Muscle layer of colon (tissue), 2 donors: ENCODE results near the gene EXOC6B.

ENCODE experiments used
- H3K27ac ChIP-seq: one replicate; pipeline ENCODE4 v1.7.0; 2013; ENCODE audit warnings: low read depth, mild to moderate bottlenecking, low read length, moderate library complexity
- H3K27me3 ChIP-seq, 2 donors: one replicate each; pipeline ENCODE4 v1.7.0; 2013; ENCODE audit warnings: low read length in 2 of 2, mild to moderate bottlenecking in 2 of 2; ENCODE audit not compliant: insufficient read depth in 2 of 2, control insufficient read depth in 1 of 2
- H3K36me3 ChIP-seq: one replicate; pipeline ENCODE4 v1.7.0; 2013; ENCODE audit warnings: mild to moderate bottlenecking, low read length; ENCODE audit not compliant: insufficient read depth
- H3K4me1 ChIP-seq: one replicate; pipeline ENCODE4 v1.7.0; 2013; ENCODE audit warnings: mild to moderate bottlenecking, low read length; ENCODE audit not compliant: insufficient read depth
- H3K4me3 ChIP-seq, 2 donors: one replicate each; pipeline ENCODE4 v1.7.0; 2013; ENCODE audit warnings: low read length in 2 of 2, low read depth in 1 of 2, mild to moderate bottlenecking in 1 of 2, moderate library complexity in 1 of 2
- H3K9ac ChIP-seq: one replicate; pipeline ENCODE4 v1.7.0; 2013; ENCODE audit warnings: low read length
- H3K9me3 ChIP-seq: one replicate; pipeline ENCODE4 v1.7.0; 2013; ENCODE audit warnings: mild to moderate bottlenecking, low read length
- donor health status: abdominal sarcoma.
- donor health status: Adenocarcinoma of cecum.

The EXOC6B gene

DNA sequence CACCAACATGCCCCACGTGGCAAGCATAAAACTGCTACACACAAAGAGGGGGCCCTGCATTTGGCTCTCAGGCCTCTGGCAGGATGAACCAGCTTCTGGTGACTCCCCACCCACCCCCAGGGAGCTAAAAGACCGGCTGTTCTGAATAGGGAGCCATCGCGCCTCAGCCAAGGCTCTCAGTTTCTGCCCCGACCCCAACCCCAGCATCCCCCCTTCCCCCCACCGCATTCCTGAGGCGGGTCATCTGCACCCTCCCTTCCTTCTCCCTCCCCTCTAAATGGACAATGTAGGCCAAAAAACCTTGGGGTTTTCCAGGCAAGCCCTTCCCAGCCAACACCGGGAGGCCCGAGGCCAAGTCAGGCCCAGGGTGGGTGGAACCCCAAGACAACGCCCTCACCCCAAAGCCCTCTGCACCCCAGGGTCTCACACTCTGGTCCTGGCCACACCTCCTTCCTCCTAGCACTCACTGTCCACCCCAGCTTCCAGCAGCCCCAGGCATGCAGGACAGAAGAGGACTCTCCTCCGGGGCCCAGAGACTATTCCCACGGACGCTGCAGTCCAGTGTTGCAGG lies 683.9 kb downstream of the EXOC6B start:
- Histone ChIP-seq H3K9ac (no peak overlapping the region), H3K4me3 (no peak overlapping the region), H3K27me3 (peaks cover 24 to 34% of the 10 kb centered on the region in 2 donors), H3K4me1 (peaks cover 46% of the 10 kb centered on the region), H3K27ac (no peak overlapping the region), H3K9me3 (peaks cover 3% of the 10 kb centered on the region), H3K36me3 (no peaks in the 10 kb centered on the region)

DNA sequence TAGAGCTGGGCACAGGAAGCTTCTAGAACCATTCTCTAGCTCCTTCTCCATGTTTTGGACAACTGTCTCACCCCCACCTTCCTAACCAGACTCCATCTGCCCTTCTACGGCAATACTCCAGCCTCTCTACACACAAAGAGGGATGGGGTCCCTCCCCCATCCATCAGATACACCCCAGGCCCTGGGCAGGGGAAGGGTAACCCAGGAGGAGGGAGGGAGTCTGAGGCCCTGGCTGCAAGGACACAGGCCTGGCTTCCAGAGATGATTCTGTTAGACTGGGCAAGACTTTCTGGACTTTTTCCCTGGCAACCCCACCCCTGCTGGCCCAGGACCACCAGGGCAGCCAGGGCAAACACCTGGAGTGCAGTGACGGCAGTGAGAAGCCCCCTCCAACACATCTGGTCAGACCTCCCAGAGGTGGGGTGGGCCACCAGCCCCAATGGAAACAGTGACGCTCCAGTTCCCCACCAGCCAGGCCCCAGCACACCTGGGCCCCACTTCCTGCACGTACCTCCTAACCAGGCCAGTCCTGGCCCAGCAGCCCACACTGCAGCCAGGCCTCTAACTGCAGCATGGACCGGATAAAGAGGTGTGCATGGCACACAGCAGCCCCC lies 684.7 kb downstream of the EXOC6B start:
- Histone ChIP-seq H3K36me3 (no peaks in the 10 kb centered on the region), H3K9me3 (no peaks in the 10 kb centered on the region), H3K27me3 (peaks cover 16 to 26% of the 10 kb centered on the region in 2 donors), H3K27ac (no peak overlapping the region), H3K4me3 (no peak overlapping the region), H3K9ac (no peak overlapping the region), H3K4me1 (peaks cover 38% of the 10 kb centered on the region)

DNA sequence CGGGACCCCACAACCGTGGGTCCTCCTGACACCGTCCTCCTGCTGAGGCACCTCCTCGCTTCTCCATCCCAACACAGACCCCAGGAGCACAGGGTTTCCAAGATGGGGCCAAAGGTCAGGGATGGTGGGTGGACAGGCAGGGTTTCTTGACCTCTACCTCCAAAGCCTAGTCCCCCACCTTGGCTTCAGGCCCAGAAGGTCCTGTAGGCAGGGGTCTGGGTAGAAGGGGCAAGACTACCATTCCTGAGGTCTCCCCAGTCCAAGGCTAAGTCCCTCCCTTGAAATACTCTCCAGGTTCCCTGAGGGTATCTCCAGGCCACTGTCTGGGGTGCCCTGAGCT lies 685.2 kb downstream of the EXOC6B start:
- Histone ChIP-seq H3K27me3 (peaks cover 10 to 20% of the 10 kb centered on the region in 2 donors), H3K9ac (no peak overlapping the region), H3K4me3 (no peak overlapping the region), H3K36me3 (no peaks in the 10 kb centered on the region), H3K4me1 (peaks cover 32% of the 10 kb centered on the region), H3K27ac (no peak overlapping the region), H3K9me3 (no peaks in the 10 kb centered on the region)

GRCh38 chr2:72139874-72140620 lies 685.8 kb downstream of the EXOC6B start:
- Histone ChIP-seq H3K36me3 (no peaks in the 10 kb centered on the region), H3K9me3 (no peaks in the 10 kb centered on the region), H3K27ac (no peak overlapping the region), H3K4me3 (no peak overlapping the region), H3K9ac (no peak overlapping the region), H3K4me1 (peaks cover 27% of the 10 kb centered on the region), H3K27me3 (peaks cover 6 to 15% of the 10 kb centered on the region in 2 donors)

GRCh38 chr2:72139471-72139873 lies 686.4 kb downstream of the EXOC6B start:
- Histone ChIP-seq H3K27me3 (peaks cover 0 to 9% of the 10 kb centered on the region in 2 donors), H3K4me3 (no peak overlapping the region), H3K27ac (no peak overlapping the region), H3K4me1 (peaks cover 22% of the 10 kb centered on the region), H3K9ac (no peak overlapping the region), H3K9me3 (no peaks in the 10 kb centered on the region), H3K36me3 (no peaks in the 10 kb centered on the region)

GRCh38 chr2:72138921-72139381 lies 686.9 kb downstream of the EXOC6B start:
- no peaks in the 10 kb centered on the region for H3K9me3 ChIP-seq
- no peaks in the 10 kb centered on the region for H3K36me3 ChIP-seq
- H3K9ac ChIP-seq = no peak overlapping the region
- no peak overlapping the region for H3K4me3 ChIP-seq
- H3K27ac ChIP-seq = no peak overlapping the region
- peaks cover 19% of the 10 kb centered on the region for H3K4me1 ChIP-seq
- H3K27me3 ChIP-seq = peaks cover 0 to 6% of the 10 kb centered on the region in 2 donors

GRCh38 chr2:72138011-72138881 lies 687.6 kb downstream of the EXOC6B start:
- Histone ChIP-seq H3K9ac (no peak overlapping the region), H3K4me3 (no peak overlapping the region), H3K36me3 (no peaks in the 10 kb centered on the region), H3K4me1 (peaks cover 13% of the 10 kb centered on the region), H3K9me3 (no peaks in the 10 kb centered on the region), H3K27me3 (no peaks in the 10 kb centered on the region), H3K27ac (no peak overlapping the region)

DNA sequence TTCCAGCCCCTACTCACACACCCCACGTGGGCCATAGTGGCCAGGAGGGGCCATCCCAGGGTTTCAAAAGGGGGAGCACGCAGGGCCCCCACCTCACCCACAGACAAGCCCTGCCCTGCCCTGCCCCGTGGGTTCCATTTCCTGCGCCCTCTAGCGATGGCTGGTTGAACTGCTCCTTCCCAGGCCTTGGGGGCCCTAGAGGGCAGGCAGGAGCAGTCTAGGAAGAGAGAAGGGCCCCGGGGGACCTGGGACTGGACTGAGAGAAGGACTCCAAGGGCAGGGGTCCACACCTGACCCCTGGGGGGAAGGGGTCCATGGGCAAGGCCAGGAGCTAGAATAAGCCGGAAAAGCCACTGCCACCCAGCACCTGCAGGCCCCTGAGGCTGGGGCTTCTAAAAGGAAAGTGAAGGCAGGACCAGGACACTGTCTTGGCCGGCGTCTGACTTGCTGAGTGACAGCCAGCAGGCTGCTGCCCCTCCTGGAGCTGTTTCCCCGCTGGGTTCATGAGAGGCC lies 688.3 kb downstream of the EXOC6B start:
- Histone ChIP-seq H3K4me1 (peaks cover 10% of the 10 kb centered on the region), H3K4me3 (no peak overlapping the region), H3K27me3 (no peaks in the 10 kb centered on the region), H3K9ac (no peak overlapping the region), H3K27ac (no peak overlapping the region), H3K36me3 (no peaks in the 10 kb centered on the region), H3K9me3 (no peaks in the 10 kb centered on the region)

DNA sequence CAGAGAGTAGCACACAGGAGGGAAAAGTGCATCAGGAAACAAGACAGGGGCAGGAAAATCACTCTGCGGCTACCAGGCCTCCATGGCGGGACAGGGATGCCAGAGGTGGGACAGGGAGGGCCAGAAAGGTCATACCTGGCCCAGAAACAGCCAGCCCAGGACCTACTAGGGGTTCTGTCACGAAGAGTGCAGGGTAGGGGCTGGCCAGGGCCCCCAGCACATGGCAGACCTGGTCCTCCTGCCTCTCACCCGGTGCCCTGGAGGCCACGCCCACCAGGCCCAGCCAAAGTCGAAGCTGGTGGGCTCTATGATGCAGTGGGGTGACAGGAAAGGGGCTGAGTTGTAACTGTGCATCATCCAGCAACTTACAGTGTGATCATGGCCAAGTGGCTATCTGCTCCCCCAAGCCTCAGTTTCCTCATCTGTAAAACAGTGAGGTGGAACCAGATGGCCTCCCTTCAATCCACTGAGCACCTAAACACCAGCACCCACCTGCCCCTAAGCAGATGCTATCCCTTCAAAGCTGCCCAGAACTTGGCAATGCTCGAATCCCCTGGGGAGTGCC lies 688.8 kb downstream of the EXOC6B start:
- no peak overlapping the region for H3K4me3 ChIP-seq
- no peaks in the 10 kb centered on the region for H3K27me3 ChIP-seq
- H3K9me3 ChIP-seq = no peaks in the 10 kb centered on the region
- no peaks in the 10 kb centered on the region for H3K36me3 ChIP-seq
- no peak overlapping the region for H3K9ac ChIP-seq
- H3K4me1 ChIP-seq = peaks cover 4% of the 10 kb centered on the region
- H3K27ac ChIP-seq = no peak overlapping the region

DNA sequence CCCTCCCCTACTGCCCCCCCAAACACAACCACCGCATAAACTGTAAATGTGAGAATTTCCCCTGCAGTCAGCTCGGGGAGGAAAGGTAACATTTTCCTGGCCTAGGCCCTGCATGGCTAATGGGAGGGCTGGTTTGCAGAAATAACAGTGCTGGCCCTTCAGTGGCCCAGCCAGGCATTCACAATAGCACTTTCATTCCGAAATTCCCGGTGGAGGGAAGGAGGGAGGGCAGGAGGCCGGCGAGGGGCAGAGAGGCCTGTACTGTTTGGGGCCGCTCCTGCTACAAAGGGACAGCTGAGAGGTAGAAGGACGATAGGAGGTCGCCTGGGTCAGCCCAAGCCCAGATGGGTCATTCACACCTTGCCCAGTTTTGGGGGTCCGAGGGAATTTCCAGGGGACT lies 689.5 kb downstream of the EXOC6B start:
- Histone ChIP-seq H3K4me1 (peaks cover 4% of the 10 kb centered on the region), H3K27me3 (no peaks in the 10 kb centered on the region), H3K9ac (no peak overlapping the region), H3K27ac (no peak overlapping the region), H3K4me3 (no peak overlapping the region), H3K36me3 (no peaks in the 10 kb centered on the region), H3K9me3 (no peaks in the 10 kb centered on the region)

- Histone ChIP-seq H3K9me3 (no peaks in the 10 kb centered on the region), H3K4me3 (no peak overlapping the region), H3K36me3 (no peaks in the 10 kb centered on the region), H3K9ac (no peak overlapping the region), H3K27ac (no peak overlapping the region), H3K4me1 (peaks cover 4% of the 10 kb centered on the region), H3K27me3 (no peaks in the 10 kb centered on the region)
Measured at GRCh38 chr2:72135921-72136320, 689.9 kb downstream of the EXOC6B start.
